Measurements from ENCODE around the gene MAPK10.

DNA sequence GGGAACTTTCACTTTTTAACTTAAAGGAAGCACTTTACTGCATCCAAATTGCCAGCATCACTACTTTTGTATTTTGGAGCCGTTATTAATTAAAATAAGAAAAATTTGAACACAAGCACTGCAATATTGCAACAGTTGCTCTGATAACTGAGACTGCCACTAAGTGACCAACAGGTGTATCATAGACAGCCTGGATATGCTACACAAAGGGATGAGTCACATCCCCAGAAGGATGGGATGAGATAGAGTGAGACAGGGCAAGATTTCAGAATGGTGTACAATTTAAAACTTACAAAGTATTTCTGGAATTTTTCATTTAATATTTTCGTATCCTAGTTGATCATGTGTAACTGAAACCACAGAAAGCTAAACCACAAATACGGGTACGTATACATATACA lies 204.1 kb downstream of the MAPK10 start:
- TF ChIP-seq POLR2AphosphoS5 (IDR thresholded peaks at IDR 0.05; ENCODE audit: low read length) (no peak), NFIC (IDR thresholded peaks at IDR 0.05; ENCODE audit: low read depth, low read length) (no peak), KAT2A (conservative IDR thresholded peaks at IDR 0.05; ENCODE audit: control insufficient read depth, low read depth, low read length) (no peak), NR2C2 (IDR thresholded peaks at IDR 0.05; ENCODE audit: borderline replicate concordance, control insufficient read depth, insufficient read length, low read depth) (no peak), EP300 (IDR thresholded peaks at IDR 0.05; ENCODE audit: borderline replicate concordance in 1 of 2, control insufficient read depth in 1 of 2, low read depth in 2 of 2, low read length in 2 of 2) (no peak), ZNF384 (IDR thresholded peaks at IDR 0.05; ENCODE audit: borderline replicate concordance, low read depth, low read length) (no peak), CHD2 (IDR thresholded peaks at IDR 0.05; ENCODE audit: borderline replicate concordance, low read depth, low read length) (no peak)
- TF ChIP-seq, protein P1, sequence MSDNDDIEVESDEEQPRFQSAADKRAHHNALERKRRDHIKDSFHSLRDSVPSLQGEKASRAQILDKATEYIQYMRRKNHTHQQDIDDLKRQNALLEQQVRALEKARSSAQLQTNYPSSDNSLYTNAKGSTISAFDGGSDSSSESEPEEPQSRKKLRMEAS (IDR thresholded peaks at IDR 0.05; ENCODE audit: low read depth, low read length) = no peak
- TF ChIP-seq, protein P2, sequence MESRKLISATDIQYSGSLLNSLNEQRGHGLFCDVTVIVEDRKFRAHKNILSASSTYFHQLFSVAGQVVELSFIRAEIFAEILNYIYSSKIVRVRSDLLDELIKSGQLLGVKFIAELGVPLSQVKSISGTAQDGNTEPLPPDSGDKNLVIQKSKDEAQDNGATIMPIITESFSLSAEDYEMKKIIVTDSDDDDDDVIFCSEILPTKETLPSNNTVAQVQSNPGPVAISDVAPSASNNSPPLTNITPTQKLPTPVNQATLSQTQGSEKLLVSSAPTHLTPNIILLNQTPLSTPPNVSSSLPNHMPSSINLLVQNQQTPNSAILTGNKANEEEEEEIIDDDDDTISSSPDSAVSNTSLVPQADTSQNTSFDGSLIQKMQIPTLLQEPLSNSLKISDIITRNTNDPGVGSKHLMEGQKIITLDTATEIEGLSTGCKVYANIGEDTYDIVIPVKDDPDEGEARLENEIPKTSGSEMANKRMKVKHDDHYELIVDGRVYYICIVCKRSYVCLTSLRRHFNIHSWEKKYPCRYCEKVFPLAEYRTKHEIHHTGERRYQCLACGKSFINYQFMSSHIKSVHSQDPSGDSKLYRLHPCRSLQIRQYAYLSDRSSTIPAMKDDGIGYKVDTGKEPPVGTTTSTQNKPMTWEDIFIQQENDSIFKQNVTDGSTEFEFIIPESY (IDR thresholded peaks at IDR 0.05) = no peak
- TF ChIP-seq, protein P3, sequence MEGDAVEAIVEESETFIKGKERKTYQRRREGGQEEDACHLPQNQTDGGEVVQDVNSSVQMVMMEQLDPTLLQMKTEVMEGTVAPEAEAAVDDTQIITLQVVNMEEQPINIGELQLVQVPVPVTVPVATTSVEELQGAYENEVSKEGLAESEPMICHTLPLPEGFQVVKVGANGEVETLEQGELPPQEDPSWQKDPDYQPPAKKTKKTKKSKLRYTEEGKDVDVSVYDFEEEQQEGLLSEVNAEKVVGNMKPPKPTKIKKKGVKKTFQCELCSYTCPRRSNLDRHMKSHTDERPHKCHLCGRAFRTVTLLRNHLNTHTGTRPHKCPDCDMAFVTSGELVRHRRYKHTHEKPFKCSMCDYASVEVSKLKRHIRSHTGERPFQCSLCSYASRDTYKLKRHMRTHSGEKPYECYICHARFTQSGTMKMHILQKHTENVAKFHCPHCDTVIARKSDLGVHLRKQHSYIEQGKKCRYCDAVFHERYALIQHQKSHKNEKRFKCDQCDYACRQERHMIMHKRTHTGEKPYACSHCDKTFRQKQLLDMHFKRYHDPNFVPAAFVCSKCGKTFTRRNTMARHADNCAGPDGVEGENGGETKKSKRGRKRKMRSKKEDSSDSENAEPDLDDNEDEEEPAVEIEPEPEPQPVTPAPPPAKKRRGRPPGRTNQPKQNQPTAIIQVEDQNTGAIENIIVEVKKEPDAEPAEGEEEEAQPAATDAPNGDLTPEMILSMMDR (IDR thresholded peaks at IDR 0.05 in 2 of 3, conservative IDR thresholded peaks at IDR 0.05 in 1 of 3; ENCODE audit: control insufficient read depth in 2 of 3, extremely low read depth in 1 of 3, insufficient read depth in 1 of 3, low read depth in 3 of 3, low read length in 3 of 3) = no peak

Measured in GM12878 (cell line).